BLaER1 (cell line): Measurements from ENCODE around the gene ADCY2.

Experiments
- H3K27ac ChIP-seq: shearing (Covaris generic); formaldehyde crosslinking; 2 replicates; pipeline ENCODE4 v1.8.1; 2022
- H3K27me3 ChIP-seq: shearing (Covaris generic); formaldehyde crosslinking; 2 replicates; pipeline ENCODE4 v1.8.1; 2022
- H3K36me3 ChIP-seq: shearing (Covaris generic); formaldehyde crosslinking; 2 replicates; pipeline ENCODE4 v1.8.1; 2022
- H3K4me1 ChIP-seq: shearing (Covaris generic); formaldehyde crosslinking; 2 replicates; pipeline ENCODE4 v1.8.1; 2022
- H3K4me2 ChIP-seq: shearing (Covaris generic); formaldehyde crosslinking; 2 replicates; pipeline ENCODE4 v1.8.1; 2022
- H3K4me3 ChIP-seq: shearing (Covaris generic); formaldehyde crosslinking; 2 replicates; pipeline ENCODE4 v1.8.1; 2022
- H3K9ac ChIP-seq: shearing (Covaris generic); formaldehyde crosslinking; 2 replicates; pipeline ENCODE4 v1.8.1; 2022
- H3K9me3 ChIP-seq: shearing (Covaris generic); formaldehyde crosslinking; 2 replicates; pipeline ENCODE4 v1.8.1; 2022
- H4K20me1 ChIP-seq: shearing (Covaris generic); formaldehyde crosslinking; 2 replicates; pipeline ENCODE4 v1.8.1; 2022
- Cebpa-rat ChIP-seq: shearing (Covaris generic); IDR thresholded peaks from 2 replicates; pipeline ENCODE4 v1.8.1; 2022

The ADCY2 gene

GRCh38 chr5:7801891-7802614 lies 406.1 kb downstream of the ADCY2 start:
- Histone ChIP-seq H3K9me3 (no peaks in the 10 kb centered on the region), H3K4me1 (peaks cover 5% of the 10 kb centered on the region), H3K4me2 (no peak overlapping the region), H3K4me3 (no peak overlapping the region), H3K36me3 (no peaks in the 10 kb centered on the region), H3K27me3 (no peaks in the 10 kb centered on the region), H3K27ac (no peak overlapping the region), H4K20me1 (no peaks in the 10 kb centered on the region), H3K9ac (no peak overlapping the region)
- TF ChIP-seq Cebpa-rat, result no peak

- H4K20me1 ChIP-seq, result no peaks in the 10 kb centered on the region
- H3K27me3 ChIP-seq, result no peaks in the 10 kb centered on the region
- no peaks in the 10 kb centered on the region for H3K9me3 ChIP-seq
- TF ChIP-seq Cebpa-rat, result no peak
- no peaks in the 10 kb centered on the region for H3K36me3 ChIP-seq
- no peak overlapping the region for H3K4me2 ChIP-seq
- H3K27ac ChIP-seq, result no peak overlapping the region
- H3K4me3 ChIP-seq, result no peak overlapping the region
- H3K4me1 ChIP-seq, result peaks cover 5% of the 10 kb centered on the region
- H3K9ac ChIP-seq, result no peak overlapping the region
Observed at GRCh38 chr5:7802855-7803254, 406.9 kb downstream of the ADCY2 start.

GRCh38 chr5:7803937-7804336 lies 408.0 kb downstream of the ADCY2 start:
- H3K9ac ChIP-seq, result no peak overlapping the region
- H3K36me3 ChIP-seq, result no peaks in the 10 kb centered on the region
- no peak overlapping the region for H3K4me2 ChIP-seq
- no peaks in the 10 kb centered on the region for H3K9me3 ChIP-seq
- no peaks in the 10 kb centered on the region for H4K20me1 ChIP-seq
- no peaks in the 10 kb centered on the region for H3K27me3 ChIP-seq
- TF ChIP-seq Cebpa-rat, result no peak
- no peak overlapping the region for H3K27ac ChIP-seq
- no peak overlapping the region for H3K4me3 ChIP-seq
- peaks cover 5% of the 10 kb centered on the region for H3K4me1 ChIP-seq

- no peaks in the 10 kb centered on the region for H4K20me1 ChIP-seq
- H3K9me3 ChIP-seq, result no peaks in the 10 kb centered on the region
- H3K4me2 ChIP-seq, result no peak overlapping the region
- H3K27me3 ChIP-seq, result no peaks in the 10 kb centered on the region
- no peak overlapping the region for H3K27ac ChIP-seq
- TF ChIP-seq Cebpa-rat, result no peak
- H3K4me3 ChIP-seq, result no peak overlapping the region
- no peak overlapping the region for H3K9ac ChIP-seq
- H3K4me1 ChIP-seq, result peaks cover 5% of the 10 kb centered on the region
- no peaks in the 10 kb centered on the region for H3K36me3 ChIP-seq
Observed at GRCh38 chr5:7805379-7805778, 409.4 kb downstream of the ADCY2 start.

- no peak overlapping the region for H3K27ac ChIP-seq
- H3K36me3 ChIP-seq, result no peaks in the 10 kb centered on the region
- H3K9ac ChIP-seq, result no peak overlapping the region
- TF ChIP-seq Cebpa-rat, result no peak
- no peak overlapping the region for H3K4me3 ChIP-seq
- no peaks in the 10 kb centered on the region for H4K20me1 ChIP-seq
- H3K9me3 ChIP-seq, result no peaks in the 10 kb centered on the region
- H3K4me2 ChIP-seq, result no peak overlapping the region
- no peaks in the 10 kb centered on the region for H3K4me1 ChIP-seq
- H3K27me3 ChIP-seq, result no peaks in the 10 kb centered on the region
Observed at GRCh38 chr5:7808998-7809397, 413.1 kb downstream of the ADCY2 start.

GRCh38 chr5:7811715-7812114 lies 415.8 kb downstream of the ADCY2 start:
- H3K4me1 ChIP-seq, result peaks cover 15% of the 10 kb centered on the region
- no peaks in the 10 kb centered on the region for H3K9me3 ChIP-seq
- no peak for TF ChIP-seq Cebpa-rat
- H3K9ac ChIP-seq, result no peak overlapping the region
- H4K20me1 ChIP-seq, result no peaks in the 10 kb centered on the region
- H3K4me3 ChIP-seq, result no peak overlapping the region
- H3K36me3 ChIP-seq, result no peaks in the 10 kb centered on the region
- H3K4me2 ChIP-seq, result no peak overlapping the region
- H3K27me3 ChIP-seq, result no peaks in the 10 kb centered on the region
- H3K27ac ChIP-seq, result no peak overlapping the region

- TF ChIP-seq Cebpa-rat, result no peak
- no peaks in the 10 kb centered on the region for H3K27me3 ChIP-seq
- H3K9me3 ChIP-seq, result no peaks in the 10 kb centered on the region
- H3K36me3 ChIP-seq, result no peaks in the 10 kb centered on the region
- peaks cover 15% of the 10 kb centered on the region for H3K4me1 ChIP-seq
- no peaks in the 10 kb centered on the region for H4K20me1 ChIP-seq
- H3K27ac ChIP-seq, result no peak overlapping the region
- H3K4me3 ChIP-seq, result no peak overlapping the region
- no peak overlapping the region for H3K4me2 ChIP-seq
- no peak overlapping the region for H3K9ac ChIP-seq
Observed at GRCh38 chr5:7813007-7813406, 417.1 kb downstream of the ADCY2 start.

GRCh38 chr5:7813576-7813975 lies 417.6 kb downstream of the ADCY2 start:
- no peaks in the 10 kb centered on the region for H4K20me1 ChIP-seq
- no peak overlapping the region for H3K4me2 ChIP-seq
- no peak overlapping the region for H3K4me3 ChIP-seq
- H3K27ac ChIP-seq, result no peak overlapping the region
- no peaks in the 10 kb centered on the region for H3K36me3 ChIP-seq
- H3K4me1 ChIP-seq, result peaks cover 15% of the 10 kb centered on the region
- TF ChIP-seq Cebpa-rat, result no peak
- no peak overlapping the region for H3K9ac ChIP-seq
- H3K27me3 ChIP-seq, result no peaks in the 10 kb centered on the region
- H3K9me3 ChIP-seq, result no peaks in the 10 kb centered on the region

GRCh38 chr5:7814816-7815215 lies 418.9 kb downstream of the ADCY2 start:
- Histone ChIP-seq H3K36me3 (no peaks in the 10 kb centered on the region), H3K4me2 (no peak overlapping the region), H3K4me3 (no peak overlapping the region), H3K27ac (no peak overlapping the region), H4K20me1 (no peaks in the 10 kb centered on the region), H3K9ac (no peak overlapping the region), H3K9me3 (no peaks in the 10 kb centered on the region), H3K4me1 (peaks cover 15% of the 10 kb centered on the region), H3K27me3 (no peaks in the 10 kb centered on the region)
- no peak for TF ChIP-seq Cebpa-rat

- H3K4me1 ChIP-seq, result peaks cover 15% of the 10 kb centered on the region
- no peaks in the 10 kb centered on the region for H4K20me1 ChIP-seq
- no peaks in the 10 kb centered on the region for H3K9me3 ChIP-seq
- H3K36me3 ChIP-seq, result no peaks in the 10 kb centered on the region
- TF ChIP-seq Cebpa-rat, result no peak
- no peak overlapping the region for H3K4me3 ChIP-seq
- no peak overlapping the region for H3K9ac ChIP-seq
- no peaks in the 10 kb centered on the region for H3K27me3 ChIP-seq
- peak overlapping the region; percentile 60 for H3K4me2 ChIP-seq
- peak overlapping the region; percentile 27; the same call in 1 of the 2 replicates for H3K27ac ChIP-seq
Observed at GRCh38 chr5:7815892-7816534, 420.1 kb downstream of the ADCY2 start.
